Prostate gland (tissue), 2 donors: ENCODE results near the gene TPST2.

Experiments used
- CTCF ChIP-seq, 4 experiments: fragments of 200-600 bp in 2 of 4; fragments of 450-650 bp in 2 of 4; sonication (generic) in 2 of 4; IDR thresholded peaks; 1 replicate in 3 of 4; 2 replicates in 1 of 4; pipeline ENCODE4 v1.5.1; 2016 to 2019; ENCODE audit warnings: antibody characterized with exemption in 4 of 4, mild to moderate bottlenecking in 2 of 4, moderate library complexity in 2 of 4
- POLR2A ChIP-seq: fragments of 450-650 bp; IDR thresholded peaks from one replicate; pipeline ENCODE4 v1.6.1; 2016; ENCODE audit warnings: antibody characterized with exemption, mild to moderate bottlenecking
- POLR2AphosphoS5 ChIP-seq: sonication (generic); formaldehyde crosslinking; IDR thresholded peaks from one replicate; pipeline ENCODE4 v1.6.1; 2017; ENCODE audit warnings: antibody characterized with exemption

- TF ChIP-seq CTCF (IDR thresholded peaks at IDR 0.05), result no peak
- TF ChIP-seq POLR2AphosphoS5, result no peak
- no peak for TF ChIP-seq POLR2A
These were observed 22.9 kb downstream of the TPST2 start for GRCh38 chr22:26566994-26567393.
